ENCODE measurements around the gene MLIP.
"Not testable (repeated sequence)": the region's sequence is repeated elsewhere in the genome, so short reads cannot be mapped to it uniquely, and the experiment has no call there.

MLIP gene

DNA sequence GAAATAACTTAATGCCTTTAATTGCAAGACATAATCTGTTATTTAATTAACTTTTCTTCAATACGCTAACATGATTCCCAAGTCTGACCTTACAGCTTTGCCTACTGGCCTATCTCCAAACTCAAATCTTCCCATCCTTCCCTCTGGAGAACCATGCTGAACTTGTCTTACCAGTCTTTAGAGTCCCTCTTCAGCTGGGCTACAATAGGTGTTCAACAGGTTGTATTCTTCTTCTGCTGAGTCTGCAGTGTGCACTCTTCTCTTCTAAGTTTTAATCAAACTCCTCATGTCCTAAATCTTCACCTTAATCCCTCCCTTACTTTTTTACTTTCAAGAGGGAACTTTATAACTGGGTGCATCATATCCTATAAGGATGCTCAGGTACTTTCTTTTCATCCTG, 121.5 kb downstream of the MLIP start:
- DNase-seq (ENCODE audit: low spot score), result no peak

DNA sequence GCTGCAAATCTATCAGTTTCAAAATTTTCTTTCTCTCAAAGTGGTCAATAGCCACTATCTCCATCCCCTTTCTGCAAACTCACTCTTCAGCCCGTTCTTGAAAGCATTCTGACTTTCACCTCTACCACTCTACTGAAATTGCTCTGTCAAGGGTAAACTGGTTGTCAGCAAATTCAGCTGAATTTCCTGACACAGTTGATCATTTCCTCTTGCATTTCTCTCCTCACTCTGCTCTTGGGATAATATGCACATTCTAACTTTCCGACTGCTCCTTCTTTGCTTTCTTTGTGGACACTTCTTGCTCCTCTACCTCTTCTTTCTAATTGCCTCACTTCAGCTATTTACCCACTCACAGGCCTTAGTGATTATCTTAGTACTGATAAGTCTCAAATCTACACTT, 123.3 kb downstream of the MLIP start:
- no peak for DNase-seq (ENCODE audit: low spot score)

GRCh38 chr6:54236984-54237383, 125.7 kb downstream of the MLIP start:
- no peak for DNase-seq (ENCODE audit: low spot score)

DNA sequence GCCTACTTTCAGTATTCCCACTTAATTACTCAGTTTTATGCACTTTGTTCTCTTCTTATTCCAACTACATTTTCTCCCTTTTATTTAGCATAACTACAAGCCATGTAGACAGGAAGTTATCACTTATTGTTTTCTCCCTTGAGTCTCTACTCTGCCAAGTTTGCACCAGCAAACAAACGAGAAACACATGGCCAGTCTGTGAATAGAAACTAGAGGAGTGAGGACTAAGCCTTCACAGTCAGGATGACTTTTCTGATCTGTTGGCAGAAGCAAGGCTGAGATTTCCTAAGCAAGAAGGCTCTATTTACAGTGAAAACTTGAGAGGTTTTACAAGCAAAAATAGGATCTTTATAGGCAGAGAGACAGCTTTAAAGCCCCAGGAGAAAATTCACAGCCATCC, 127.2 kb downstream of the MLIP start:
- DNase-seq (ENCODE audit: low spot score), result no peak

DNA sequence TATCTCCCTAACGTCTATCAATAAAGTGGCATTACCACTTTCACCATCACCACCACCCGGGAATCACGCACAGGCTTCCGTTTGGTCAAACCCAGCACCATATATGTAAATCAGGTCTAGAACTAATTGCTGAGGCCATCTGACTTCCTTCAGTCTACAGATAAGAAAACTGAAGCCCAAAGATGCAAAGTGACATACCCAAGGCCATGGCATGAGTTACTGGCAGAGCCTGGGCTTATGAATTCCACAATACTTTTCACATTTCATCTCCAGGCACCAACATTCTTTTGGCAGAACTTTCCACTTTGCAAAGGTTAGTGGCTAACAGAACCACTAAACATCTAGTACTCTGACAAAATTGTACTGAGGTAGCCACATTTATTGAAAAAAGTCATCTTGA, 132.5 kb downstream of the MLIP start:
- no peak for DNase-seq (ENCODE audit: low spot score)

DNA sequence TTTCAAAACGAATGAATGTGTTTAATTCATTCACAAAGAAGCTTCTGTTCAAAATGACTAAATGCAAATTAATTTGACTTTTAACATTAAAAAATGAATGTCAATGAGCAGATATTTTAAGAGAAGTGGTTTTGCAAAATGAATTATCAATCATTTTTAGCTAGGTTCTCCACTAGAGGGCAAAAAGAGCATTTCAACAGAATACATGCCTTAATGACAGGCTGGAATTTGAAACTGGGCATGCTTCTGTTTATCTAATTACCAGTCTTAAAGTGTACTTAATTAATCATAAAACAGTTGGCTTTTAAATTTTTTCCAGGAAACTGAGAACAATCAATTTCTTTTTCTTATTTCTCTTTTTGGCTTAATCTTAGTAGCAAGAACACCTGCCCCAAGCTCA, 133.2 kb downstream of the MLIP start:
- DNase-seq (ENCODE audit: low spot score), result no peak

GRCh38 chr6:54245265-54245664, 134.0 kb downstream of the MLIP start:
- no peak for DNase-seq (ENCODE audit: low spot score)

DNA sequence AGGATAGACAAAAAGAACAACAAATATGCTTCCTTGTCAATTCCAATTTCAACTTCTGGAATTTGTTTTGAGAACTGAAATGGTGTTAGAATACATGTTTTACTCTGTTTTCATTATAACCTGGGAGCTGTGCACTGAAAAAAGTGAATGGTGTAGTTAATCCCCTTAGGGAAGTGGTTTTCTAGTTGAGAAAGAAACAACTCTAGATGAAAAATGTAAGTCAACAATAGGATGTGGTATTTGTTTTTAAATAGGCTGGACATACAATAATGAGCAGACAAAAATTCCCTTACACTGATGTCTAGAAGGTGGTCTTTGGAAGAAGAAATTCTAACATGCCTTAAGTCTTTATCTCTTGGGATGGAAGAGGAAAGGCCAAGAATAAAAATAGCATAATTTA, 137.1 kb downstream of the MLIP start:
- DNase-seq (ENCODE audit: low spot score), result no peak

DNA sequence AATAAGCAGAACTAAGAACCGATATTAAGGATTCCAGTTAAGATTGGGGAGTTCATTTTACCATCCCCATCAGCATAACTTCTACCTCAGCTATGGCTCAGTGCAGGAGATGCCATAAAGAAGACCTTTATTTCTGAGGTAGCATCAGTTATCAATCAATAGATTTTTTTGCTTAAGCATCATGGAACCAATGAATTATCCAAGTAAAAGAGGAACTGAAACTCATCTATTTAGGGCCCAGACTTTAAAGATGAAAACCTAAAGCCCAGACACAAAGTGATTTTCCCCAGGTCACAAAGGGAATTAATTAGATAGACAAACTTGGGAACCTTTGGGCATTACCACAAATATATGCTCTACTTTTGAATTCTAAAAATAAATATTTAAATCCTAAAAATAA, 137.8 kb downstream of the MLIP start:
- no peak for DNase-seq (ENCODE audit: low spot score)

DNA sequence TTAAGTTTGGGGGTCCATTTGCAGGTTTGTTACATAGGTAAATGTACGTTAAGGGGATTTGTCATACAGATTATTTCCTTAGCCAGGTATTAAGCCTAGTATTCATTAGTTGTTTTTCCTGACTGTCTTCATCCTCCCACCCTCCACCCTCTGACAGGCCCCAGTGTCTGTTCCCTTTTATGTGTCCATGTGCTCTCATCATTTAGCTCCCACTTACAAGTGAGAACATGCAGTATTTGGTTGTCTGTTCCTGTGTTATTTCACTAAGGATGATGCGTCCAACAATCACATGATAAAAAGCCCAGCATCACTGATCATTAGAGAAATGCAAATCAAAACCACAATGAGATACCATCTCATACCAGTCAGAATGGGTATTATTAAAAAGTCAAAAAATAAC, 138.6 kb downstream of the MLIP start:
- not testable (repeated sequence) for DNase-seq (ENCODE audit: low spot score)

GRCh38 chr6:54252496-54252895, 141.3 kb downstream of the MLIP start:
- no peak for DNase-seq (ENCODE audit: low spot score)

DNA sequence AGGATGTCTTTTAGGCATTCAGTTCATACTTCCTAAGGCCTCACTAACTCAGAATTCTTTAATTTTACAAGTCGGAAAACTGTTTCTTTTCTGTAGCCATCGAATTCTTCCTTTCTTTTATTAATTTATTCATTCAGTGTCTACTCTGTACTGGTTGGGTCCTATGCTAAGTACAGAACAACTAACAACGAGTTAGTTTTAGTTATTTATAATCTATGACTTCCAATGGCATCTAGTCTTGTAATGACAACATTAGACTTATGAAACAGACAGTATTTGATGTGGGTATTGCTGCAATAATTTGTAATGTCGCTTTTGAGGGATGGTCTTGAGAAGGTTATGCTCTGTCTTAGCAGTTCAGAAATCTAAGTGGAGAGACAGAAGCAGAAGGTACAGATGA, 141.7 kb downstream of the MLIP start:
- no peak for DNase-seq (ENCODE audit: low spot score)

GRCh38 chr6:54254886-54255285, 143.6 kb downstream of the MLIP start:
- DNase-seq (ENCODE audit: low spot score), result no peak

GRCh38 chr6:54255886-54256285, 144.6 kb downstream of the MLIP start:
- no peak for DNase-seq (ENCODE audit: low spot score)

DNA sequence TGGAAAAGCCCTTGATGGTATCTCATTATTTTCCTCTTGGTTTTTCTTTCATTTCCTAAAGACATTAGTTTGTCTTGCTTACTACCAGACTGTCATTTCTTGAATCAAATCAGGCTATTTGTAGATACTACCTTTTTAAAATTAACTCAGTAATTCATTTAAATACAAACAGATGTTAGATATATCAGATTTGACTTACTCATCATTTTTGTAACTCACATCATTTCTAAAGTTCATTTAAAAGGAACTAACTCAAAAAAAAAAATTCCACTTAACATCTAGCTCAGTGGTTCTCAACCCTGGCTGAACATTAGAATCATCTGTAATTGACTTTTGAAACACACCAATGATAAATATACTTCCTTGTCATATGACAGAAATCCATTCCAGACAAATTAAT, 148.8 kb downstream of the MLIP start:
- no peak for DNase-seq (ENCODE audit: low spot score)

DNA sequence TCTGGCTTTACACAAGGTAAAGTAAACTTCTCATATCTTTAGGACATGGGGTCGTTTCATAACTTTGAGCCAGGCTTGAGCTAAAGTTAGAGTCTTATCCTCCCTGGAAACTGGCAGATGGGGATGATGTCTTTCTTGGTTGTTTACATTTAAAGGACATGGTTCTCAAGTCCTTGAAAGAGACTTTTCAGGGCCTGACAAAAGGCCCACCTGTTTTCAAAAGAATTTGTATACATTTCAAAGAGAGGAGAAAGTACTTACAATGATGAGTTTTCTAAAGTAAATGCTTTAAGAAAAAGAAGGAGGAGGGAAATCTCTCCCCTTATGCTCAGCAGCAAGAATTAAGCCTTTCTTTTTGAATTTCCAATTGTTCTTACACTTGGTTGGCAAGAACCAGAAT, 151.3 kb downstream of the MLIP start:
- DNase-seq (ENCODE audit: low spot score), result no peak

GRCh38 chr6:54262971-54263370, 151.7 kb downstream of the MLIP start:
- DNase-seq (ENCODE audit: low spot score), result no peak

- DNase-seq (ENCODE audit: low spot score), result no peak
These were observed 153.5 kb downstream of the MLIP start for GRCh38 chr6:54264581-54265272.

DNA sequence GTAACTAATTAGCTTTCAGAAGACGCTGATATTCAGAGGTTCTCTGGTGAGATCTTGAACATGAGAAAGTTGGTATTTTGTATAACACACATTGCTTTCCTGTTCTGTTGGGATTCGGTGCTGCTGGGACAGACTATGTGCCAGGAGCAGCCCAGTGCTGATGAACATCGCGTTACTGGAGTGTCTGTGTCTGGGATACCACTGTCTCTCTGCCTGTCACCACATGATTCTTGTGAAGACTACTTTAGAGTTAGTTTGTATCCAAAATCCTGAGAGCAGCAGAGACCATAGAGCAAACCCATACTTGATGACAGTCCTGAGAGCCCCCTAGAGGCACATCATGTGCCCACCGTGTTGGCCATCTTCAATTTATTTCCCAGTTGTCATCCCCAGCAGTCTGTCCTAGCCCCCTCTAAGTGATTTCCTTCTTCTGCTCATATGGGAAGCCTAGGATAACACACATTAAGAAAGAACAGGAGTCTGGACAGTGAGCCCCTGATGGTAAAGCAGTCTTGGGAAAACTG, 155.2 kb downstream of the MLIP start:
- DNase-seq (ENCODE audit: low spot score), result no peak

DNA sequence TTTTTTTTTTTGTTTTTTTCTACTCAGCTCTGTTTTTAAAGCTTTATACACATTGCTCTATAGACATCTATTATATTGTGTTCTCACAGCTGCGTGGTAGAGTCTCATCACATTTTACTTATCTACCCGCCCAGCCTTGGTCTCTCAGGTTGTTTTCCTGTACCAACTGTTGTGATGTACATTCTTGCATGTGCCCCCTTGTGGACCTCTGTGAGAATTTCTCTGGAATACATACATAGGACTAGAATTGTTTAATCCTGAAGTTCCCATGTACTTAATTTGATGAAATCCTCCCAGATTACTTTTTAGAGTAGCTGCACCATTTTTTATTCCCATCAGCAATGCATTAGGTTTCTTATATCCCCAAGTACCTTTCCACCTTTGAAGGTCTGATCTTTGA, 156.6 kb downstream of the MLIP start:
- DNase-seq (ENCODE audit: low spot score), result no peak

DNA sequence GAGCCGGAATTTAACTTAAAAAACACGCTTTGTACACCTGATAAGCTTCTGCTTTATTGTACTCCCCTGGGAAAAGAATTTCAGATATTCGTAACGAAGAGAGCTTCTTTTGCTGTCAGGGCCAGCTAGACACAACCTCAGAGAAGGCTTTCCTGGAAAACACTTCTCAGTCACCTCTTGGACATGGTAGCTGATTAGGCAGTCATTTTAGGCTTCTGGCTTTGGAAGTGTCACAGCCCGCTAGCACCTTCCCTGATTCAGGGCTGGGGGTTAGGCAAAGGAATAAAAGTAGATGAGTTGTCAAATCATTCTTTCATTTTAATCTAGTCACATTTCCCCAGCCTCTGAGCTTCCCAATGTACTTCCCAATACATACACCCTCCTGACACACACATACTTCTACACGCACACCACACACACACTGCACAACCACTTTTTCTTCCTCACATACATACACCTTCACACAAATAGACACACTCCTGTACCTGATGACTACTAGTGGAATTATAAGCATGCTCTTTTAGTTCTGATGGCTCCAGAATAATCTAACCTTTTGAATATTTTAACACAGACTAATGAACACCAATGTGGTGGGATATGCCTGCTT, 162.1 kb downstream of the MLIP start:
- no peak for DNase-seq (ENCODE audit: low spot score)

DNA sequence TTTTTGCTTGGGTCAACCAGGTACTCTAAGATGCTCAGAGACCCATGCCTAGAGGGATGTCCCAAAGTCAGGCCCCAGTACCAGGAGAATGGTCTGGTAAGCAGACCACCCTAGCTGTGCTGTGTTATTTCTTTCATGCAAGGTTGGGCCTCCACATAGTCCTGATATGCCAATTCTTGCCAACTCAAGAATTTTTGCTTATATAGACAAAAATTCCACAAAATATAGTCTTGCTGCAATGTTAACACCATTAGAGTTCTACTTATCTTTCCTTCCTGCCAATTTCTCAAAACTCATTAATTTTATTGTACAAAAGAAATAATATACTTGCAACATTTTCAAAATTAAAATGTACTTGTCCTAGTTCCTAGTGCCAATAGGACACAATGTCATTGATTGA, 163.1 kb downstream of the MLIP start:
- DNase-seq (ENCODE audit: low spot score), result no peak

DNA sequence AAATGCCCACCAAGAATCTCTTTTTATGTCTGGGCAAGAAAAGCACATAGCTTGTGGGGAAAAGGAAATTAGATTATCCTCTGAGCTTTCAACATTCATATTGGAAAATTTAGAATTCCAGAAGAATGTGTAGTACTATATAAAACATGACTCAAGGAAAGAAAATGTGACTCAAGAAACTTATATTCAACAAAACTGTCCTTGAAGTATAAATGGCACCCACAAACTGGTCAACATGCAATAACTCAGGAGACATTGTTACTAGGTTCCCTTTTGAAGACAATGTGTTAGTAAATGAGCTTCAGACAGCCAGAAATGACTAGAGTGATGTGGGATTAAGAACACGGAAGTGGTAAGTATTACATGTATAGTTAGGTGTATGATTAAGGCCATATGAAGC, 170.9 kb downstream of the MLIP start:
- no peak for DNase-seq (ENCODE audit: low spot score)

Data from hematopoietic multipotent progenitor cell treated with erythropoietin and hydrocortisone succinate and interleukin-3 and kit ligand, for 17 days (in vitro differentiated cells).